Panc1 (cell line): Measurements from ENCODE around the gene FBXL14. TPM values are rescaled to one million over a fixed set of nuclear protein-coding genes. Genes with fewer than 3 reads are reported as not detected.
A peak's percentile ranks its signal among the peaks of the same experiment; 100 is the strongest.
"Not testable (repeated sequence)": the region's sequence is repeated elsewhere in the genome, so short reads cannot be mapped to it uniquely, and the experiment has no call there.

Experiments used
- ATAC-seq: fragments of 200-7000 bp; cut with Tn5 transposase; 2 replicates; pipeline ENCODE4 v1.9.1; 2020; ENCODE audit warnings: mild to moderate bottlenecking, moderate library complexity
- BruUV-seq: library from RNA; stranded (reverse); fragments of 400-500 nt; replicated peaks from 2 replicates; lab custom pipeline; 2021; lab: Mats Ljungman, UMichigan
- CTCF ChIA-PET: fragments of 300-600 bp; sonication (Branson Sonifier 250); formaldehyde crosslinking; loops from one replicate; lab custom pipeline; 2022; ENCODE audit warnings: antibody characterized with exemption; lab: Charles Lee
- POLR2A ChIA-PET: fragments of 300-600 bp; sonication (Branson Sonifier 250); formaldehyde crosslinking; loops from one replicate; lab custom pipeline; 2022; ENCODE audit warnings: antibody characterized with exemption; lab: Charles Lee
- DNase-seq: peaks from one replicate; pipeline ENCODE4 v3.0.0-alpha.2; 2010; ENCODE audit warnings: low read depth, low spot score
- H3K27ac ChIP-seq: 2 replicates; pipeline ENCODE4 v1.5.1; 2011; ENCODE audit warnings: mild to moderate bottlenecking, low read length, inconsistent platforms
- H3K27me3 ChIP-seq: fragments of 200-500 bp; sonication (Bioruptor generic); 2 replicates; pipeline ENCODE4 v1.6.0; 2014; ENCODE audit warnings: low read length, inconsistent platforms; ENCODE audit not compliant: control insufficient read depth, insufficient read depth
- H3K36me3 ChIP-seq: fragments of 200-500 bp; sonication (Bioruptor generic); 2 replicates; pipeline ENCODE4 v1.5.1; 2014; ENCODE audit warnings: inconsistent platforms, mild to moderate bottlenecking, low read length, moderate library complexity; ENCODE audit not compliant: control insufficient read depth, insufficient read depth
- H3K4me1 ChIP-seq: 2 replicates; pipeline ENCODE4 v1.5.1; 2011; ENCODE audit warnings: inconsistent platforms, mild to moderate bottlenecking, low read length, moderate library complexity; ENCODE audit not compliant: control insufficient read depth, insufficient read depth
- H3K4me3 ChIP-seq, 2 experiments: 2 replicates each; pipeline ENCODE4 v1.5.1; 2011 to 2012; ENCODE audit warnings: low read depth in 2 of 2, low read length in 2 of 2, mild to moderate bottlenecking in 2 of 2, inconsistent platforms in 1 of 2, moderate library complexity in 1 of 2
- H3K9me3 ChIP-seq: fragments of 200-500 bp; sonication (Bioruptor generic); 2 replicates; pipeline ENCODE4 v1.5.1; 2014; ENCODE audit warnings: low read depth, mild to moderate bottlenecking, inconsistent platforms, low read length, moderate library complexity; ENCODE audit not compliant: control insufficient read depth, insufficient read depth
- POLR2AphosphoS5 ChIP-seq: IDR thresholded peaks from 2 replicates; pipeline ENCODE4 v1.6.1; 2012; ENCODE audit warnings: mild to moderate bottlenecking, low read depth, low read length, moderate library complexity
- SIN3A ChIP-seq: IDR thresholded peaks from 2 replicates; pipeline ENCODE4 v1.6.1; 2012; ENCODE audit warnings: low read depth, mild to moderate bottlenecking, low read length, moderate library complexity, borderline replicate concordance; ENCODE audit not compliant: insufficient read depth
- TCF7L2 ChIP-seq: IDR thresholded peaks from 2 replicates; pipeline ENCODE4 v1.6.1; 2011; ENCODE audit warnings: mild to moderate bottlenecking, low read depth, low read length, inconsistent platforms
- in situ Hi-C: cut with HindIII; loops from 2 replicates; pipeline ENCODE4 v1.10.0; 2016; ENCODE audit warnings: low sequenced_read_pairs, low pct_unique_long_range_greater_than_20kb
- intact Hi-C: fragments of 100-400 bp; cut with micrococcal nuclease; formaldehyde crosslinking; loops from one replicate; pipeline ENCODE4 v1.10.0; 2022; ENCODE audit not compliant: unreplicated experiment
- total RNA-seq: library from RNA; stranded (reverse); gene quantifications from one replicate; pipeline ENCODE4 v1.2.1, GENCODE V29; 2021; ENCODE audit not compliant: unreplicated experiment
- TF ChIP-seq, protein P1 (sequence below): fragments of 450-650 bp; IDR thresholded peaks from 2 replicates; pipeline ENCODE4 v1.5.1; 2017; ENCODE audit warnings: mild to moderate bottlenecking
- TF ChIP-seq, protein P2 (sequence below), 2 experiments: IDR thresholded peaks; 2 replicates each; pipeline ENCODE4 v1.6.1; 2011 to 2012; ENCODE audit warnings: low read depth in 2 of 2, control low read depth in 1 of 2, low read length in 1 of 2, mild to moderate bottlenecking in 1 of 2, moderate library complexity in 1 of 2; ENCODE audit not compliant: insufficient read depth in 1 of 2

The FBXL14 gene
- total RNA-seq, 1 experiment from 2014 or later = 15.1 TPM

DNA sequence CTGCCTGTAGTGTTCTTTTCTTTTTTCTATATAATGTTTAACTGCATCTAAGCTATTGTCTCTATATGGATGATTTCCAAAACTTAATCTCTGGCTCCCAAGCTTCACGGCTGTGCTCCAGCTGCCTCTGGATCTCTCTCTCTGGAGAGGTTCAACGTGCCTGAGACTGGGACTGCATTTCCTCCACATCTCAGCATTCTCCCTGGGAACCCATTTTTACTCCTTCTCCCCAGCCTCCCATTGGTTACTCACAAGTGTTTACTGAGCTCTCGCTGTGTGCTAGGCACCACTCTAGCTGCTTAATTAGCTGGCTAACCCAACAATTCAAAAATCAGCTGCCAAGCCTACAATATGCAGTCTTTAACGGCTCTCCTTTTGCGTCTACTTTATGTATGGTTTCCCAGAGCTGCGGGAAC is 34.7 kb downstream of the FBXL14 start:
- no peak overlapping the region for H3K27ac ChIP-seq
- ChIA-PET CTCF (no interaction called here), POLR2A (no interaction called here)
- H3K4me3 ChIP-seq = no peak overlapping the region
- in situ Hi-C loops = no loop called here
- TF ChIP-seq, protein P1, sequence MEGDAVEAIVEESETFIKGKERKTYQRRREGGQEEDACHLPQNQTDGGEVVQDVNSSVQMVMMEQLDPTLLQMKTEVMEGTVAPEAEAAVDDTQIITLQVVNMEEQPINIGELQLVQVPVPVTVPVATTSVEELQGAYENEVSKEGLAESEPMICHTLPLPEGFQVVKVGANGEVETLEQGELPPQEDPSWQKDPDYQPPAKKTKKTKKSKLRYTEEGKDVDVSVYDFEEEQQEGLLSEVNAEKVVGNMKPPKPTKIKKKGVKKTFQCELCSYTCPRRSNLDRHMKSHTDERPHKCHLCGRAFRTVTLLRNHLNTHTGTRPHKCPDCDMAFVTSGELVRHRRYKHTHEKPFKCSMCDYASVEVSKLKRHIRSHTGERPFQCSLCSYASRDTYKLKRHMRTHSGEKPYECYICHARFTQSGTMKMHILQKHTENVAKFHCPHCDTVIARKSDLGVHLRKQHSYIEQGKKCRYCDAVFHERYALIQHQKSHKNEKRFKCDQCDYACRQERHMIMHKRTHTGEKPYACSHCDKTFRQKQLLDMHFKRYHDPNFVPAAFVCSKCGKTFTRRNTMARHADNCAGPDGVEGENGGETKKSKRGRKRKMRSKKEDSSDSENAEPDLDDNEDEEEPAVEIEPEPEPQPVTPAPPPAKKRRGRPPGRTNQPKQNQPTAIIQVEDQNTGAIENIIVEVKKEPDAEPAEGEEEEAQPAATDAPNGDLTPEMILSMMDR = no peak
- TF ChIP-seq, protein P2, sequence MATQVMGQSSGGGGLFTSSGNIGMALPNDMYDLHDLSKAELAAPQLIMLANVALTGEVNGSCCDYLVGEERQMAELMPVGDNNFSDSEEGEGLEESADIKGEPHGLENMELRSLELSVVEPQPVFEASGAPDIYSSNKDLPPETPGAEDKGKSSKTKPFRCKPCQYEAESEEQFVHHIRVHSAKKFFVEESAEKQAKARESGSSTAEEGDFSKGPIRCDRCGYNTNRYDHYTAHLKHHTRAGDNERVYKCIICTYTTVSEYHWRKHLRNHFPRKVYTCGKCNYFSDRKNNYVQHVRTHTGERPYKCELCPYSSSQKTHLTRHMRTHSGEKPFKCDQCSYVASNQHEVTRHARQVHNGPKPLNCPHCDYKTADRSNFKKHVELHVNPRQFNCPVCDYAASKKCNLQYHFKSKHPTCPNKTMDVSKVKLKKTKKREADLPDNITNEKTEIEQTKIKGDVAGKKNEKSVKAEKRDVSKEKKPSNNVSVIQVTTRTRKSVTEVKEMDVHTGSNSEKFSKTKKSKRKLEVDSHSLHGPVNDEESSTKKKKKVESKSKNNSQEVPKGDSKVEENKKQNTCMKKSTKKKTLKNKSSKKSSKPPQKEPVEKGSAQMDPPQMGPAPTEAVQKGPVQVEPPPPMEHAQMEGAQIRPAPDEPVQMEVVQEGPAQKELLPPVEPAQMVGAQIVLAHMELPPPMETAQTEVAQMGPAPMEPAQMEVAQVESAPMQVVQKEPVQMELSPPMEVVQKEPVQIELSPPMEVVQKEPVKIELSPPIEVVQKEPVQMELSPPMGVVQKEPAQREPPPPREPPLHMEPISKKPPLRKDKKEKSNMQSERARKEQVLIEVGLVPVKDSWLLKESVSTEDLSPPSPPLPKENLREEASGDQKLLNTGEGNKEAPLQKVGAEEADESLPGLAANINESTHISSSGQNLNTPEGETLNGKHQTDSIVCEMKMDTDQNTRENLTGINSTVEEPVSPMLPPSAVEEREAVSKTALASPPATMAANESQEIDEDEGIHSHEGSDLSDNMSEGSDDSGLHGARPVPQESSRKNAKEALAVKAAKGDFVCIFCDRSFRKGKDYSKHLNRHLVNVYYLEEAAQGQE (IDR thresholded peaks at IDR 0.05; ENCODE audit: insufficient read depth in 1 of 2, low read depth in 2 of 2, low read length in 1 of 2) = no peak
- TF ChIP-seq TCF7L2 = no peak
- no peaks in the 10 kb centered on the region for H3K36me3 ChIP-seq
- BruUV-seq = no TSS peak
- peaks cover 12% of the 10 kb centered on the region for H3K4me1 ChIP-seq
- no peak for ATAC-seq
- H3K27me3 ChIP-seq = no peaks in the 10 kb centered on the region
- intact Hi-C loops = no loop called here
- no peak for DNase-seq
- H3K9me3 ChIP-seq = no peaks in the 10 kb centered on the region

DNA sequence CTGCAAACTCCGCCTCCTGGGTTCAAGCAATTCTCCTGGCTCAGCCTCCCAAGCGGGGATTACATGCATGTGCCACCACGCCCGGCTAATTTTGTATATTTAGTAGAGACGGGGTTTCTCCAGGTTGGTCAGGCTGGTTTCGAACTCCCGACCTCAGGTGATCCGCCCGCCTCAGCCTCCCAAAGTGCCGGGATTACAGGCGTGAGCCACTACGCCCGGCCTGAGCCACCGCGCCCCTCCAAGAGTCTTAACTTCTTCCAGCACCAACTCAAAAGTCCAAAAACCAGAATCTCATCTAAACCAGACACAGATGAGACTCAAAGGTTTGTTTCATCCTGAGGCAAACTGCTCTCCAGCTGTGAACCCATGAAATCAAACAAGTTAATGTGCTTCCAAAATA is 36.3 kb downstream of the FBXL14 start:
- POLR2A ChIA-PET = interaction anchor here (0.6 to 0.7 kb wide), 2 partner anchors 134 to 497 kb away, joined by 4 to 8 read pairs; no protein-coding TSS in a partner anchor
- H3K9me3 ChIP-seq, CTCF ChIA-PET, DNase-seq, BruUV-seq, ATAC-seq, in situ Hi-C loops, intact Hi-C loops, H3K36me3 ChIP-seq, H3K27ac ChIP-seq, H3K27me3 ChIP-seq, H3K4me3 ChIP-seq: not testable (repeated sequence)
- H3K4me1 ChIP-seq = peaks cover 21% of the 10 kb centered on the region

DNA sequence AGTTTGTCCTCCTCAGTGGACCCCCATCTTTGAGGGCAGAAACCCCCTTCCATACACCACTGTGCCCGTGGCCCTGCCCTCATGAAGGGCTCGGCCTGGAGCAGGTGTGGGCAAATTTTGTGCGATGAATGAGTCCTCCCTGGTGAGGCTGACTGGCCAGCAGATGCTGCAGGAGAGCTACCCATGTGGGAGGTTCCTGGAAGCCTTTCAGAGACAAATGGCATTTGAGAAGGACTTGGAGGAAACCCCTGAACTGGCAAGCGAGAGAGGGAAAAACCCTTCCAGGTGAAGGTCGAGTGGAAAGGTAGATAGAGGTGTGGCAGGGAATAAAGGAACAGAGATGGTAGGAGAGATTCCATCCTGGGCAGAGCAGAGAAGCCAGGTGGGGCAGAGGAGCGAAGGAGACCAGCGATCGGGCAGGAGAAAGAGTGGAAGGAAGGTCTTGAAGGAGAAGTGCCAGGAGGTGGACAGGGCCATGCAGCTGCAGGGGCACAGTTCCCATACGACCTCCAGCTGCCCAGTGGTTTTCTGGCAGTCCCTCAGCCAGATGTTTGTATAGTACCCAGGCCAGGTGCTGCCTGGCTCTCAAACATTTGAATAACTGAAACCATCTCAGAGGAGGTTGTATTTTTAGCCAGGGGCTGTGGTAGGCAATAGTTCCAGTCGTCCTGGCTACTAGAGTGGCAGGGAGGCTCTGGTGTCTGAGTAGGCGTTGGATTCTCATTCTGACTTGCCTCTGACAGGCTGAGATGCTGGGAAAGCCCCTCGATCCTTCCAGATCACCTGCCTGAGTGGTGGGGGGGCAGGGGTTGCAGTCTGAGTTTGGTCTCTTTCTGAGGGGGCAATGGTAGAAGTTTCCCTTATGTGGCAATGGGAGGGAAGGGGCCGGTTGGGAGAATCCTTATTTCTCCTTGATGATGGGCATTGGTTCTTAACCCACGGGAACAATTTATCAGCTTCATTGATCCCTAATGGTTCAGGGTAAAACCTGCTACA is 40.1 kb downstream of the FBXL14 start:
- ChIA-PET CTCF (no interaction called here), POLR2A (interaction anchor here (0.6 to 0.7 kb wide), 2 partner anchors 20 to 437 kb away, joined by 4 to 11 read pairs; no protein-coding TSS in a partner anchor)
- no peak overlapping the region for H3K27ac ChIP-seq
- no TSS peak for BruUV-seq
- H3K27me3 ChIP-seq = no peaks in the 10 kb centered on the region
- in situ Hi-C loops = no loop called here
- no peaks in the 10 kb centered on the region for H3K36me3 ChIP-seq
- peak; percentile 26; the same call in 1 of the 2 replicates for ATAC-seq
- no peak for DNase-seq
- peaks cover 11% of the 10 kb centered on the region for H3K4me1 ChIP-seq
- H3K4me3 ChIP-seq = no peak overlapping the region
- intact Hi-C loops = no loop called here
- no peaks in the 10 kb centered on the region for H3K9me3 ChIP-seq
- no peak for TF ChIP-seq TCF7L2
- TF ChIP-seq SIN3A = no peak
- TF ChIP-seq, protein P2 (IDR thresholded peaks at IDR 0.05; ENCODE audit: insufficient read depth in 1 of 2, low read depth in 2 of 2, low read length in 1 of 2) = no peak
- TF ChIP-seq, protein P1 = no peak
- TF ChIP-seq POLR2AphosphoS5 = no peak
